Fibroblast of skin of left biceps (primary cell): ENCODE data around the gene KSR2.
"Not testable (repeated sequence)": the region's sequence is repeated elsewhere in the genome, so short reads cannot be mapped to it uniquely, and the experiment has no call there.

Source experiments
- DNase-seq, 2 experiments: peaks; one replicate each; pipeline ENCODE4 v3.0.0-alpha.2; 2013; ENCODE audit warnings: low read depth in 2 of 2

Gene KSR2

GRCh38 chr12:117891265-117891664 is 77.5 kb downstream of the KSR2 start:
- DNase-seq: not testable (repeated sequence)

- no peak for DNase-seq
These were observed 78.1 kb downstream of the KSR2 start for GRCh38 chr12:117890644-117891043.

- no peak for DNase-seq
These were observed 78.7 kb downstream of the KSR2 start for GRCh38 chr12:117890137-117890536.

GRCh38 chr12:117889098-117889497 is 79.7 kb downstream of the KSR2 start:
- DNase-seq: no peak

- DNase-seq: no peak
These were observed 83.6 kb downstream of the KSR2 start for GRCh38 chr12:117885211-117885610.

GRCh38 chr12:117884161-117884560 is 84.6 kb downstream of the KSR2 start:
- no peak for DNase-seq

- no peak for DNase-seq
These were observed 86.1 kb downstream of the KSR2 start for GRCh38 chr12:117882603-117883184.

- DNase-seq: no peak
These were observed 86.6 kb downstream of the KSR2 start for GRCh38 chr12:117882181-117882580.

GRCh38 chr12:117881517-117881916 is 87.3 kb downstream of the KSR2 start:
- no peak for DNase-seq

- no peak for DNase-seq
These were observed 90.2 kb downstream of the KSR2 start for GRCh38 chr12:117878605-117879004.

- DNase-seq: no peak
These were observed 92.4 kb downstream of the KSR2 start for GRCh38 chr12:117876436-117876816.

- DNase-seq: no peak
These were observed 92.9 kb downstream of the KSR2 start for GRCh38 chr12:117875744-117876435.

- DNase-seq: no peak
These were observed 93.9 kb downstream of the KSR2 start for GRCh38 chr12:117874842-117875434.

- not testable (repeated sequence) for DNase-seq
These were observed 94.6 kb downstream of the KSR2 start for GRCh38 chr12:117874198-117874597.

- no peak for DNase-seq
These were observed 96.1 kb downstream of the KSR2 start for GRCh38 chr12:117872546-117873169.

- DNase-seq: no peak
These were observed 99.2 kb downstream of the KSR2 start for GRCh38 chr12:117869551-117869950.

- DNase-seq: no peak
These were observed 101.4 kb downstream of the KSR2 start for GRCh38 chr12:117867348-117867747.

- DNase-seq: no peak
These were observed 103.3 kb downstream of the KSR2 start for GRCh38 chr12:117865505-117865904.

- DNase-seq: no peak
These were observed 105.6 kb downstream of the KSR2 start for GRCh38 chr12:117863002-117863709.

- DNase-seq: no peak
These were observed 107.1 kb downstream of the KSR2 start for GRCh38 chr12:117861691-117862090.

GRCh38 chr12:117860787-117861290 is 108.0 kb downstream of the KSR2 start:
- not testable (repeated sequence) for DNase-seq

GRCh38 chr12:117860111-117860510 is 108.7 kb downstream of the KSR2 start:
- DNase-seq: no peak
